Activated naive CD4-positive, alpha-beta T cell treated with anti-CD3 and anti-CD28 coated beads, Interleukin-2, amount 50 U/mL, for 24 hours (primary cell): Measurements from ENCODE around the gene SLC13A1.

Experiments
- H3K27ac Mint-ChIP-seq: one replicate; pipeline ENCODE4 v1.8.0; 2021; ENCODE audit warnings: mild to moderate bottlenecking, mixed read lengths
- H3K27me3 Mint-ChIP-seq: one replicate; pipeline ENCODE4 v1.8.0; 2021; ENCODE audit warnings: mixed read lengths
- H3K36me3 Mint-ChIP-seq: one replicate; pipeline ENCODE4 v1.8.0; 2021; ENCODE audit warnings: mixed read lengths
- H3K4me1 Mint-ChIP-seq: one replicate; pipeline ENCODE4 v1.8.0; 2021; ENCODE audit warnings: mixed read lengths
- H3K4me3 Mint-ChIP-seq: one replicate; pipeline ENCODE4 v1.8.0; 2021; ENCODE audit warnings: mild to moderate bottlenecking, mixed read lengths
- H3K9me3 Mint-ChIP-seq: one replicate; pipeline ENCODE4 v1.8.0; 2021; ENCODE audit warnings: mixed read lengths

SLC13A1 gene

GRCh38 chr7:123209786-123210185 is 10.0 kb upstream of the SLC13A1 start:
- H3K9me3 Mint-ChIP-seq, result no peaks in the 10 kb centered on the region
- no peak overlapping the region for H3K4me3 Mint-ChIP-seq
- H3K27me3 Mint-ChIP-seq, result no peaks in the 10 kb centered on the region
- H3K36me3 Mint-ChIP-seq, result no peaks in the 10 kb centered on the region
- no peaks in the 10 kb centered on the region for H3K4me1 Mint-ChIP-seq
- H3K27ac Mint-ChIP-seq, result no peak overlapping the region

GRCh38 chr7:123208793-123209192 is 9.0 kb upstream of the SLC13A1 start:
- H3K4me1 Mint-ChIP-seq, result no peaks in the 10 kb centered on the region
- no peak overlapping the region for H3K27ac Mint-ChIP-seq
- no peaks in the 10 kb centered on the region for H3K27me3 Mint-ChIP-seq
- no peaks in the 10 kb centered on the region for H3K36me3 Mint-ChIP-seq
- no peaks in the 10 kb centered on the region for H3K9me3 Mint-ChIP-seq
- no peak overlapping the region for H3K4me3 Mint-ChIP-seq

- Mint-ChIP-seq H3K4me3 (no peak overlapping the region), H3K9me3 (no peaks in the 10 kb centered on the region), H3K27ac (no peak overlapping the region), H3K27me3 (no peaks in the 10 kb centered on the region), H3K4me1 (no peaks in the 10 kb centered on the region), H3K36me3 (no peaks in the 10 kb centered on the region)
These were observed 4.6 kb upstream of the SLC13A1 start for GRCh38 chr7:123204206-123204835.

GRCh38 chr7:123201901-123202300 is 2.1 kb upstream of the SLC13A1 start:
- Mint-ChIP-seq H3K27me3 (no peaks in the 10 kb centered on the region), H3K4me3 (no peak overlapping the region), H3K36me3 (no peaks in the 10 kb centered on the region), H3K27ac (no peak overlapping the region), H3K4me1 (no peaks in the 10 kb centered on the region), H3K9me3 (no peaks in the 10 kb centered on the region)

- Mint-ChIP-seq H3K9me3 (no peaks in the 10 kb centered on the region), H3K4me3 (no peak overlapping the region), H3K27me3 (no peaks in the 10 kb centered on the region), H3K36me3 (no peaks in the 10 kb centered on the region), H3K27ac (no peak overlapping the region), H3K4me1 (no peaks in the 10 kb centered on the region)
These were observed 809 bp downstream of the SLC13A1 start for GRCh38 chr7:123198668-123199652.

GRCh38 chr7:123198111-123198510 is 1.7 kb downstream of the SLC13A1 start:
- Mint-ChIP-seq H3K9me3 (no peaks in the 10 kb centered on the region), H3K4me1 (no peaks in the 10 kb centered on the region), H3K27ac (no peak overlapping the region), H3K27me3 (no peaks in the 10 kb centered on the region), H3K4me3 (no peak overlapping the region), H3K36me3 (no peaks in the 10 kb centered on the region)

GRCh38 chr7:123193235-123193634 is 6.5 kb downstream of the SLC13A1 start:
- H3K9me3 Mint-ChIP-seq, result peaks cover 1% of the 10 kb centered on the region
- H3K4me1 Mint-ChIP-seq, result no peaks in the 10 kb centered on the region
- no peak overlapping the region for H3K27ac Mint-ChIP-seq
- H3K36me3 Mint-ChIP-seq, result no peaks in the 10 kb centered on the region
- no peaks in the 10 kb centered on the region for H3K27me3 Mint-ChIP-seq
- H3K4me3 Mint-ChIP-seq, result no peak overlapping the region

- Mint-ChIP-seq H3K4me3 (no peak overlapping the region), H3K9me3 (peaks cover 5% of the 10 kb centered on the region), H3K4me1 (no peaks in the 10 kb centered on the region), H3K27me3 (no peaks in the 10 kb centered on the region), H3K27ac (no peak overlapping the region), H3K36me3 (no peaks in the 10 kb centered on the region)
These were observed 8.6 kb downstream of the SLC13A1 start for GRCh38 chr7:123191132-123191531.

GRCh38 chr7:123190109-123190831 is 9.5 kb downstream of the SLC13A1 start:
- H3K9me3 Mint-ChIP-seq, result peaks cover 5% of the 10 kb centered on the region
- no peaks in the 10 kb centered on the region for H3K36me3 Mint-ChIP-seq
- no peak overlapping the region for H3K27ac Mint-ChIP-seq
- no peaks in the 10 kb centered on the region for H3K4me1 Mint-ChIP-seq
- H3K4me3 Mint-ChIP-seq, result no peak overlapping the region
- no peaks in the 10 kb centered on the region for H3K27me3 Mint-ChIP-seq

- no peak overlapping the region for H3K27ac Mint-ChIP-seq
- H3K27me3 Mint-ChIP-seq, result no peaks in the 10 kb centered on the region
- H3K36me3 Mint-ChIP-seq, result no peaks in the 10 kb centered on the region
- H3K4me1 Mint-ChIP-seq, result no peaks in the 10 kb centered on the region
- H3K4me3 Mint-ChIP-seq, result no peak overlapping the region
- H3K9me3 Mint-ChIP-seq, result peaks cover 5% of the 10 kb centered on the region
These were observed 14.0 kb downstream of the SLC13A1 start for GRCh38 chr7:123185756-123186155.

- H3K27me3 Mint-ChIP-seq, result no peaks in the 10 kb centered on the region
- peaks cover 5% of the 10 kb centered on the region for H3K9me3 Mint-ChIP-seq
- H3K4me3 Mint-ChIP-seq, result no peak overlapping the region
- no peak overlapping the region for H3K27ac Mint-ChIP-seq
- no peaks in the 10 kb centered on the region for H3K36me3 Mint-ChIP-seq
- no peaks in the 10 kb centered on the region for H3K4me1 Mint-ChIP-seq
These were observed 15.5 kb downstream of the SLC13A1 start for GRCh38 chr7:123184271-123184670.

GRCh38 chr7:123183431-123183830 is 16.3 kb downstream of the SLC13A1 start:
- Mint-ChIP-seq H3K4me1 (no peaks in the 10 kb centered on the region), H3K4me3 (no peak overlapping the region), H3K9me3 (peaks cover 5% of the 10 kb centered on the region), H3K36me3 (no peaks in the 10 kb centered on the region), H3K27ac (no peak overlapping the region), H3K27me3 (no peaks in the 10 kb centered on the region)

- H3K36me3 Mint-ChIP-seq, result no peaks in the 10 kb centered on the region
- no peak overlapping the region for H3K4me3 Mint-ChIP-seq
- no peaks in the 10 kb centered on the region for H3K27me3 Mint-ChIP-seq
- H3K9me3 Mint-ChIP-seq, result peaks cover 11% of the 10 kb centered on the region
- no peaks in the 10 kb centered on the region for H3K4me1 Mint-ChIP-seq
- no peak overlapping the region for H3K27ac Mint-ChIP-seq
These were observed 22.3 kb downstream of the SLC13A1 start for GRCh38 chr7:123177442-123177841.

GRCh38 chr7:123170333-123171246 is 29.2 kb downstream of the SLC13A1 start:
- no peaks in the 10 kb centered on the region for H3K9me3 Mint-ChIP-seq
- H3K36me3 Mint-ChIP-seq, result no peaks in the 10 kb centered on the region
- no peak overlapping the region for H3K4me3 Mint-ChIP-seq
- H3K4me1 Mint-ChIP-seq, result no peaks in the 10 kb centered on the region
- H3K27me3 Mint-ChIP-seq, result no peaks in the 10 kb centered on the region
- H3K27ac Mint-ChIP-seq, result no peak overlapping the region

GRCh38 chr7:123169065-123169464 is 30.7 kb downstream of the SLC13A1 start:
- Mint-ChIP-seq H3K27me3 (no peaks in the 10 kb centered on the region), H3K27ac (no peak overlapping the region), H3K4me1 (no peaks in the 10 kb centered on the region), H3K9me3 (no peaks in the 10 kb centered on the region), H3K4me3 (no peak overlapping the region), H3K36me3 (no peaks in the 10 kb centered on the region)
